ENCODE data around the gene POLR2L.

Gene POLR2L

GRCh38 chr11:825366-826226 lies 16.7 kb downstream of the POLR2L start:
- DNase-seq, result no peak

- no peak for DNase-seq
Measured at GRCh38 chr11:824942-825341, 17.4 kb downstream of the POLR2L start.

- DNase-seq, result no peak
Measured at GRCh38 chr11:824292-824880, 17.9 kb downstream of the POLR2L start.

- DNase-seq, result no peak
Measured at GRCh38 chr11:823441-824291, 18.7 kb downstream of the POLR2L start.

GRCh38 chr11:821512-822371 lies 20.6 kb downstream of the POLR2L start:
- DNase-seq, result no peak

- peak; percentile 62 for DNase-seq
Measured at GRCh38 chr11:820655-821511, 21.4 kb downstream of the POLR2L start.

GRCh38 chr11:819943-820649 lies 22.2 kb downstream of the POLR2L start:
- DNase-seq, result peak; percentile 69

- DNase-seq, result peak; percentile 87
Measured at GRCh38 chr11:819129-819931, 23.0 kb downstream of the POLR2L start.

- DNase-seq, result no peak
Measured at GRCh38 chr11:818396-819128, 23.8 kb downstream of the POLR2L start, which contains the start of gene PNPLA2. Gene PNPLA2 (plus strand): TSS chr11:818914. CDS start chr11:819719, 805 bp downstream.

- no peak for DNase-seq
Measured at GRCh38 chr11:816433-816779, 25.9 kb downstream of the POLR2L start.

GRCh38 chr11:815675-816432 lies 26.5 kb downstream of the POLR2L start:
- DNase-seq, result no peak

- no peak for DNase-seq
Measured at GRCh38 chr11:813456-814096, 28.8 kb downstream of the POLR2L start.

- DNase-seq, result no peak
Measured at GRCh38 chr11:813072-813455, 29.3 kb downstream of the POLR2L start.

- no peak for DNase-seq
Measured at GRCh38 chr11:812390-812789, 29.9 kb downstream of the POLR2L start.

GRCh38 chr11:811446-812245 lies 30.7 kb downstream of the POLR2L start:
- no peak for DNase-seq

GRCh38 chr11:810040-810567 lies 32.2 kb downstream of the POLR2L start:
- no peak for DNase-seq

Data from fibroblast of skin of back (primary cell).